GM12874 (cell line): ENCODE data around the gene LETM1.

Experiments used
- TF ChIP-seq, protein P1 (sequence below): IDR thresholded peaks from 2 replicates; pipeline ENCODE4 v1.5.1; 2011; ENCODE audit warnings: low read depth, mild to moderate bottlenecking, control low read depth, low read length, moderate library complexity; ENCODE audit not compliant: insufficient read depth

LETM1 gene

DNA sequence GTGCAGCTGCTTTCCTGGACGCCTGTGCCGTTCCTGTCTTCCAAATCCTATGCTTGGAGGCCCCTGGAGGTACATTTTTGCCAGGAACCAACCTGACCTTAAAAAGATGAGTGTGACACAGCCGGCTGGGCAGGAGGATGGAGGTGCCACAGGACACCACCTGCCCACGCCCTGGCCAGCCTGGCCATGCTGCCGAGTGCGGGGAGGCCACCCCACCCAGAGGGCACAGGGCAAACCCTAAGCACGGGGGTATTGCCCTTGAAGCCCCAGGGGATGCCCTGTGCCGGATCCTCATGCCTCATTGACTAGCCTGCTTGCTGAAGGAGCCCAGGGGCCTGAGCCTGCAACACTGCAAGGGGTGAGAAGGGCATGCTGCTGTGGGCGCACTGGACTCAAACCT is 42.7 kb downstream of the LETM1 start:
- TF ChIP-seq, protein P1, sequence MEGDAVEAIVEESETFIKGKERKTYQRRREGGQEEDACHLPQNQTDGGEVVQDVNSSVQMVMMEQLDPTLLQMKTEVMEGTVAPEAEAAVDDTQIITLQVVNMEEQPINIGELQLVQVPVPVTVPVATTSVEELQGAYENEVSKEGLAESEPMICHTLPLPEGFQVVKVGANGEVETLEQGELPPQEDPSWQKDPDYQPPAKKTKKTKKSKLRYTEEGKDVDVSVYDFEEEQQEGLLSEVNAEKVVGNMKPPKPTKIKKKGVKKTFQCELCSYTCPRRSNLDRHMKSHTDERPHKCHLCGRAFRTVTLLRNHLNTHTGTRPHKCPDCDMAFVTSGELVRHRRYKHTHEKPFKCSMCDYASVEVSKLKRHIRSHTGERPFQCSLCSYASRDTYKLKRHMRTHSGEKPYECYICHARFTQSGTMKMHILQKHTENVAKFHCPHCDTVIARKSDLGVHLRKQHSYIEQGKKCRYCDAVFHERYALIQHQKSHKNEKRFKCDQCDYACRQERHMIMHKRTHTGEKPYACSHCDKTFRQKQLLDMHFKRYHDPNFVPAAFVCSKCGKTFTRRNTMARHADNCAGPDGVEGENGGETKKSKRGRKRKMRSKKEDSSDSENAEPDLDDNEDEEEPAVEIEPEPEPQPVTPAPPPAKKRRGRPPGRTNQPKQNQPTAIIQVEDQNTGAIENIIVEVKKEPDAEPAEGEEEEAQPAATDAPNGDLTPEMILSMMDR: no peak

DNA sequence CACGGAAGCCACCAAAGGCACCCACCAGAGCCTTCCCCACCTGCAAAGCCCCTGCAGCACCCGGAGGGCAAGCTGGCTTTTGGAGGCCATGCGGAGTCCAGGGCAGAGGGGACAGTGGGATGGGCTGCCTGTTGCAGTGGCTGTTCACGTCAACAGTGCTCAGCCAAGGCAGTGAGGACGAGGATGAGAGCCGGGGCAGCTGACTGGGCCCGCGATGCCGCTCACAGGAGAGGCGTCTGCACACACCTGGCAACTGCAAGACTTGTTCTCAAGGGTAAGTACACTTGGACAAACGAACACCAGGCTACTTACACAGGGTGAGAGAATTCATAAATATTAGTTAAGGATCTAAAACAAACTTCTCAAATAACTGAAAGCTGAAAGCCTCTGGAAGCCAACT is 43.2 kb downstream of the LETM1 start:
- TF ChIP-seq, protein P1: no peak

DNA sequence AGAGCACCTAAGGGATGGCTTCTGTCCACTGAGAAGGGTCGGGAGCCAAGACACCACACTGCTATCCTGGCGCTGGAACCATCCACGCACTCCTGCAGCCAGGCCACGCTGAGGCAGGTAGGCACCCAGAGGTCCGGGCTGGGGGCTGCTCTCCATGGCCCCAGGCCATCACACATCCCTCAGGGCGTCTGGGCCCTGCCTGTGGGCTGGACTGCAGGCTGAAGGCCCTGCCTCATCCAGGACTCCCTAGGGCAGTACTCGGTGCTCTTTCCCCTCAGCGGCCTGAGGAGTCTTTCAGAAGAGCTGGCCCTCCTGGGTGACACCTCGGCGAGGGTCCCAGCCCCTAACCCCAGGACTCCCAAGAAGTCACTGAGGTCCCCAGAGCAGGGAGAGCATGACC is 45.2 kb downstream of the LETM1 start:
- TF ChIP-seq, protein P1: no peak

DNA sequence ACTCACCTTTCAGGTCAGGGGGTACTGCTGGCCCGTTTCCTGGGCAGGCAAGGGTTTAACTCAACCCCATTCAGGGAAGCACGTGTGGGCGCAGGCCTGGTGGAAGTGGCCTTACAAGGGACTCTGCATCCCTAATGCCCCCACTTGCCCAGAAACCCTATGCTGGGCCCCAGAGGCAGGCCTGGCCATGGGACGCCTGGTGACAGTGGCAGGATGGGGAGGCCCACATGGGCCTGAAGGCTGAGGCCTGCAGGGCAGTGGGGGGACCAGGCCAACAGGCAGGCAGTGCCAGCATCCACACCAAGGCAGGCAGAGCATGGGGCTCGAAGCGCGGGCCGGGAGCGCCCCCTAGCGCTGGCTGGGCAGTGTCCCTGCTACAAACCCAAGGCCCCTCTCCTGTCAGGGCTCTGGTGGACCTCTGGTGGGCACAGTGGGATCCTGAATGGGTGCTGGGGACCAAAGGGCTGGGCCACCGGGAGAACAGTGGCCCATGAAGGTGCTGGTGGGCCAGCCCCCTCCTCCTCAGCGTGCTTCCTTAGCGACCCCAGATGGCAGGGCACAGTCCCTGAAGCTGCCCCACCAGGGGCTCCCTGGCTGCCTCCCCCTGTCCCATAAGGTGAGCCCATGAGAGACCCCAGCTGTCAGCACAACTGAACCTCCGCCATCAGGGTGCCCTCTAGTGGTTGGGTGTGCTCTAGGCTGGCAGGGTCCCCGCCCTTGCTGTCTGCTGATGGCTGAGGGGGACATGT is 46.0 kb downstream of the LETM1 start:
- TF ChIP-seq, protein P1: peak; percentile 97

DNA sequence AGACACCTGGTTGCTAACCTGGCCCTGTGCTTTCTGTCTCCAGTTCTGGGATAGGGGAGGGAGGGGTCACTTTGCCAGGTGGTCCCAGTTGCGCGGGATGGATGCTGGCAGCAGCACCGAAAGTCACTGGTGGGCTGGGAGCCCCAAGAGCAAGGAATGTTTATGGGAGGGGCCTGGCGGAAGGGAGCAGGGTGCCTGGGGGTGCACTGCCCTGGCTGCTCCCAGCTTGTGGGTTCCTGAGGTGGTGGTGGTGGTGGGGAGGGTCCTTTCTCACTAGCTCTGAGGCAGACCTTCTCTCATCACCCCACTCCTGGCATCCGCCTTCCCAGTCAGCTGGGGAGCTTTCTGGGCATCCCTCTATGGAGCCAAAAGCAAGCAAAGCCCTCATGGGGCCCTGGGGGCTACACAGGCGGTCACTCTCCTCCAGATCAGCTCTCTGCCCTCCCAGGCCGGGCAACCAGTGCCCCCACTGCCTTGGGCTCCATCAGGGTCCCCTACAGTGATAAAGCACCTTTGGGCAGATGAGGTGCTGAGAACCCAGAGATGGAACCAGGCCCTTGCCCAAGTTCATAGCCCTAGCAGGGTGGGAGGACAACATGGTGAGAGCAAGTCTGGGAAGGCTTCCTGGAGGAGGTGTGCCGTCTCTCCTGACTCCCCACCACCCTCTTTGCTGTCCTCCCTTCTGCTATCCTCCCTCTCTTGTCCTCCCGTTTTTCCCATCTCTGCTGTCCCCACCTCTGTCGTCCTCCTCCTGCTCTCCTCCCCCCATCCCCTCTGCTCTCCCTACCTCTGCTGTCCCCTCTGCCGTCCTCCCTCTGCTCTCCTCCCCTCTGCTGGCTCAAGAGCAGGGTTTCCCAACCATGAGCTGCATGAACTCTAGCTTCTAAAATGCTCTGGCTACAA is 46.9 kb downstream of the LETM1 start:
- TF ChIP-seq, protein P1: no peak

DNA sequence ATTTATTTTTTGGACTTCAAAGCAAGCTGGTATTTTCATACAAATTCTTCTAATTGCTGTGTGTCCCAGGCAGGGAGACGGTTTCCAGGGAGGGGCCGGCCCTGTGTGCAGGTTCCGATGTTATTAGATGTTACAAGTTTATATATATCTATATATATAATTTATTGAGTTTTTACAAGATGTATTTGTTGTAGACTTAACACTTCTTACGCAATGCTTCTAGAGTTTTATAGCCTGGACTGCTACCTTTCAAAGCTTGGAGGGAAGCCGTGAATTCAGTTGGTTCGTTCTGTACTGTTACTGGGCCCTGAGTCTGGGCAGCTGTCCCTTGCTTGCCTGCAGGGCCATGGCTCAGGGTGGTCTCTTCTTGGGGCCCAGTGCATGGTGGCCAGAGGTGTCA is 47.6 kb downstream of the LETM1 start:
- TF ChIP-seq, protein P1: no peak

DNA sequence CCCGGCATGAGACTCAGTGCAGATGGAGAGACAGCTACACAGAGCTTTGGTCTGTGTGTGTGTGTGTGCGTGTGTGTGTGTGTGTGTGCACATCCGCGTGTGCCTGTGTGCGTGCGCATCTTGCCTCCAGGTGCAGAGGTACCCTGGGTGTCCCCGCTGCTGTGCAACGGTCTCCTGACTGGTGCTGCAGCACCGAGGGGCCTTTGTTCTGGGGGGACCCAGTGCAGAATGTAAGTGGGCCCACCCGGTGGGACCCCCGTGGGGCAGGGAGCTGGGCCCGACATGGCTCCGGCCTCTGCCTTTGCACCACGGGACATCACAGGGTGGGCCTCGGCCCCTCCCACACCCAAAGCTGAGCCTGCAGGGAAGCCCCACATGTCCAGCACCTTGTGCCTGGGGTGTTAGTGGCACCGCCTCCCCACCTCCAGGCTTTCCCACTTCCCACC is 48.6 kb downstream of the LETM1 start:
- TF ChIP-seq, protein P1: no peak
